GM12864 (cell line): ENCODE data around the gene PDIA2.

ENCODE experiments used
- DNase-seq: peaks from one replicate; pipeline ENCODE4 v3.0.0-alpha.2; 2011; ENCODE audit warnings: low read depth
- H3K4me3 ChIP-seq: 2 replicates; pipeline ENCODE4 v1.5.1; 2011; ENCODE audit warnings: mild to moderate bottlenecking, low read depth, low read length, control low read depth
- CTCF ChIP-seq: IDR thresholded peaks from 2 replicates; pipeline ENCODE4 v1.5.1; 2011; ENCODE audit warnings: low read depth, mild to moderate bottlenecking, moderate library complexity, low read length, control low read depth, inconsistent platforms; ENCODE audit errors: missing control alignments

Gene PDIA2

GRCh38 chr16:275786-276232, 7.2 kb upstream of the PDIA2 start, which contains the start of gene RGS11:
Gene RGS11, minus strand, starts transcription at chr16:275944. Its CDS starts 33 bp downstream, at chr16:275911.
- no peak for DNase-seq
- no peak for TF ChIP-seq CTCF
- H3K4me3 ChIP-seq, result no peak within 1 kb of the TSS

DNA sequence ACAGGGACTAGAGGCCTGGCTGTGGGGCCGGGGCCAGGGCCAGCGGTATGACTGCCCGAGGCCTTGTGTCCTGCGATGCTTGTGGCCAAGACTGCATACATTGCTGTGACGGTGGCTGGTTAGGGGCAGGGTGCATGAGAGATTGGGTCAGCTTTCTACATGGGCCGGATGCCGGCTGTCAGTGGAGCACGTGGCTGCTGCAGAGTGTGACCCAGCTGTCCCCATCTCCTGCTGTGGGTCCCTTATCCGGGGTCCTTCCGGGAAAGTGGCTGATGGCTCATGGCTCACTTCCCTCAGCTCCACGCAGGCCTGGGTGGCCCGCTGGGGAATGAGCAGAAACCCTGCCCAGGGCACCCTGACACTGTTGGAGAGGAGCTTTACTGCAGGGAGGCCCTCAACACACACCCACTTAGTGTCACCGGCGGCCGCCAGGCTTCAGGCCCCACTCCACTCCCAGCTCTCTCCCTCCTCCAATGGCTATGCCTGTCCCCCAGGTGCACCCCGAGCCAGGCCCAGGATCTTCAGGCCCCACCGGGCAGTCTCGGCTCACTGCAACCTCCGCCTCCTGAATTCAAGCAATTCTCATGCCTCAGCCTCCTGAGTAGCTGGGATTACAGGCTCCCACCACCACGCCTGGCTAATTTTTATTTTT, 6.4 kb upstream of the PDIA2 start:
- no peak overlapping the region for H3K4me3 ChIP-seq
- TF ChIP-seq CTCF, result no peak
- no peak for DNase-seq

DNA sequence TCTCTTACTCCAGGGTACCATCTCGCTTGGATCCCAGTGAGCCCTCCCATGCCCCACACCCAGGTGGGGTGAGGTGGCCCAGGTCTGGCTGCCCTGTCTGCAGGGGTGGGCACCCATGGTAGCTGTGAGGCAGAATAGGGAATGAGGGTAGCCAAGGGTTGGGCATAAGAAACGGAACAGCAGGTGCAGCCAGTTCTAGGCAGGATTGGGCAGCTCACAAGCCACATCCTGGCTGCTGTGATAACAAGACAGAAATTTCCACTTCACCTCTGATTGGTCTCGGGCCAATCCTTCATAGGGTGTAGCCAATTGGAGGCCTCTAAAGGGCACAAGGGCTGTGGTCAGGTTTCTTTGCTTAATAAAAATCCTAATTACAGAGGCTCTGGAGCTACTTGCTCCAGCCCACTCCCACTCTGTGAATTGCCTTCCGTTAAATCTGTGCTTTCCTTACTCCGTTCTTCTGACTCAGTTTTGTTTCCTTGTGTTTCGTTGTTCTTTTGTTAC, 4.0 kb upstream of the PDIA2 start:
- no peak overlapping the region for H3K4me3 ChIP-seq
- no peak for DNase-seq
- TF ChIP-seq CTCF, result no peak

DNA sequence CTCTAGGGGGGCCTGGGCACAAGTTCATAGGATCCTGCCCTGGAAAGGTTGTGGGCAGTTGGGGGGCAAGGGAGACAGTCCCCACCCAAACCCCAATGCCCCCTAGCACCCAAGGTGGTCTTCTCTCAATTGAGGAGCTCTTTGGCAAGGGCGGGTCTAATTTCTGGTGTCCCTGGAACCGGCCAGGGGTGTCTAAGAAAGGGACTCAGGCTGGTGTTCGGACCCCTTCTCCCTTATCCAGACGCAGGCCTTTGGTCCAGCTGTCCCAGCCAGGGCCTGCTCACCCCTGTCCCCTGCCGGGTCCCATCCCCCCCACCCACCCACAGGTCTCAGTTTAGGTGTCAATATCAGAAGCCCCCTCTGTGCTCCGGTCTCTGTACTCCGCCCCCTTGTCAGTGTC, 3.4 kb upstream of the PDIA2 start:
- no peak for TF ChIP-seq CTCF
- H3K4me3 ChIP-seq, result no peak overlapping the region
- DNase-seq, result no peak

- no peak overlapping the region for H3K4me3 ChIP-seq
- no peak for TF ChIP-seq CTCF
- no peak for DNase-seq
These were observed 2.9 kb upstream of the PDIA2 start for GRCh38 chr16:280005-280460.

DNA sequence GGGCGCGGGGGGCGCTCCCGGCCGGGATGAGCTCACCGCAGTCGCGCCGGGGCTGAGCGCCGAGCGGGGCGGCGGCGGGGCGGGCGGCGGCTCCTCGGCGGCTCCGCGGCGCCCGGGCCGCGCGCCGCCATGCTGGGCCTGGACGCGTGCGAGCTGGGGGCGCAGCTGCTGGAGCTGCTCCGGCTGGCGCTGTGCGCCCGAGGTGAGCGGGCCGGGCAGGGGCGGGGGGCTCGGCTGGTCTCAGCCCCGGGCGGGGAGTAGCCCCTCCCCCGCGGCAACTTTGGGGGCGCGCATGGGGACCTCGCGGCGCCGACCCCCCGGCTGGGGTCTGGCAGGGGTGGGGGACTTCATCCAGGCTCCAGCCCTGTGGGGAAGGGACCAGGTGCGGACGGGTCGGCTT, 2.4 kb upstream of the PDIA2 start, which contains the start of gene ARHGDIG:
TSS of gene ARHGDIG (plus strand) at position 40 of the 400 bp plus-strand sequence. CDS start at position 130, 90 bp downstream.
- no peak for TF ChIP-seq CTCF
- no peak for DNase-seq
- H3K4me3 ChIP-seq, result no peak within 1 kb of the TSS

DNA sequence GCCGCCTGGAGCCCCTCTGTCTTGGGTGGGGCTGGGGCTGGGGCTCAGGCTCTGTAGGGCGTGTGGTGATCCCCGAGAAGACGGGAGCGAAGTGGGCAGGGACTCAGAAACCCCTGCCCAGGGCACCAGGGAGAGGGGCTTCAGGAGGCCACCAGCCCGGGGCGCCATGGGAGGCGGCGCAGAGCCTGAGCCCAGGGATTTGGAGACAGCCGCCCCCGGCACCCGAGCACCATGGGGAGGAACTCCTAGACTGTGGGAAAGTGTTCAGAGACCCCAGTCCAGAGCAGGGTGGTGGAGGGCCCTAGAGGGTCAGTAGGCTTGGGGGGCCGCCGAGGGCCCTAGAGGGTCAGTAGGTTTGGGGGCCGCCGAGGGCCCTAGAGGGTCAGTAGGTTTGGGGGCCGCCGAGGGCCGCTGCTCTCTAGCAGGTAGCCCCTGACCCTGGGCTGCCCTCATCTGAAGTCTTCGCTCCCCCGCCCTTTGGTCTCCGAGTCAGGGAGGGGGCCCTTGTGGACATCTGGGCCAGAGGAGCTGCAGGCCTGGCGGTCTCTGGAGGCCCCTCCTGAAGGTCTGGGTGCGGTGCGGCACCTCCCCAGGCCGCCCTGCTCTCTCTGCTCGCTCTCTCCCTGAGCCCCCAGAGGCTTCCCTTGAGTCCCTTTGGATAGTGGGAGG, 1.8 kb upstream of the PDIA2 start:
- DNase-seq, result no peak
- no peak overlapping the region for H3K4me3 ChIP-seq
- TF ChIP-seq CTCF, result no peak
